Stimulated activated CD8-positive, alpha-beta memory T cell treated with anti-CD3 and anti-CD28 coated beads, Interleukin-12 subunit alpha, Interleukin-12 subunit beta, amount 100 ng/mL, for 4 hours (primary cell): ENCODE data around the gene KLHDC3.
"Not testable (repeated sequence)": the region's sequence is repeated elsewhere in the genome, so short reads cannot be mapped to it uniquely, and the experiment has no call there.

Experiments used
- DNase-seq: peaks from one replicate; pipeline ENCODE4 v3.0.0-alpha.2; 2020; ENCODE audit warnings: low read depth

KLHDC3 gene

GRCh38 chr6:42988486-42989020 lies 25.5 kb upstream of the KLHDC3 start:
- DNase-seq = no peak

DNA sequence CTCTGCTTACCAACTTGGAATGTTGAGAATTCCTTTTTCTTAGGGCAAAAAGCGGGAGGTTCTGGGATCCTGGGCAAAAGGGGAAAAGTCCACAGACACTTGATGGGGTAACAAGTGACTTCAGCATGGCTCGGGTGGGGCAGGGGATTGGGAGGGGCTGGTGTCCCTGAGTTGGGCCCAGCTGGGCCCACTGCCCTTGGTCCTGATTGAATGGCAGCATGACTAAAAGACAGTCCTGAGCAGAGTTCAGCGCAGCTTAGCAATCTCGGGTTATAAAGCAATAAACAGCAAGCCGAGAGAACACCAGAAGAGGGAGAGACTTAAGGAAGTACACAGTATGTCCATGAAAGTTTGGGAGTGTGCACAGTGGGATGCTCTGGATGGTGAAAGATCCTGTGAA lies 24.1 kb upstream of the KLHDC3 start:
- DNase-seq = no peak

GRCh38 chr6:42993445-42993844 lies 20.6 kb upstream of the KLHDC3 start:
- DNase-seq = no peak

GRCh38 chr6:42996513-42996912 lies 17.5 kb upstream of the KLHDC3 start:
- no peak for DNase-seq

DNA sequence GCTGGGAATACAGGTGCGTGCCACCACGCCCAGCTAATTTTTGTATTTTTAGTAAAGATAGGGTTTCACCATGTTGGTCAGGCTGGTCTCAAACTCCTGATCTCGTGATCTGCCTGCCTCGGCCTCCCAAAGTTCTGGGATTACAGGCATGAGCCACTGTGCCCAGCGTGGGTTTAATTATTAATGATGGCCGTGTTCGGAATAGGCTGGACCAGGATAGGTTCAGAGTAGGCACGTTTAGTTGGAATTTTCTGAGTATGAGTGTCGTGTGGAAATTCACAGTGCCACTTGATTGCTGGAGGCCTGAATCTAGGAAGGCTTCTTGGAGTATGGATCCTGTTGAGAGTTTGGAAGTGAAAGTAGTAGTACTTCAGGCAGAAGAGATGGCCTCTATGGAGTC lies 15.8 kb upstream of the KLHDC3 start:
- DNase-seq = not testable (repeated sequence)

GRCh38 chr6:43001843-43002242 lies 12.2 kb upstream of the KLHDC3 start:
- no peak for DNase-seq

GRCh38 chr6:43005844-43006243 lies 8.2 kb upstream of the KLHDC3 start:
- no peak for DNase-seq

- no peak for DNase-seq
These were observed 7.8 kb upstream of the KLHDC3 start for GRCh38 chr6:43006251-43006650.

DNA sequence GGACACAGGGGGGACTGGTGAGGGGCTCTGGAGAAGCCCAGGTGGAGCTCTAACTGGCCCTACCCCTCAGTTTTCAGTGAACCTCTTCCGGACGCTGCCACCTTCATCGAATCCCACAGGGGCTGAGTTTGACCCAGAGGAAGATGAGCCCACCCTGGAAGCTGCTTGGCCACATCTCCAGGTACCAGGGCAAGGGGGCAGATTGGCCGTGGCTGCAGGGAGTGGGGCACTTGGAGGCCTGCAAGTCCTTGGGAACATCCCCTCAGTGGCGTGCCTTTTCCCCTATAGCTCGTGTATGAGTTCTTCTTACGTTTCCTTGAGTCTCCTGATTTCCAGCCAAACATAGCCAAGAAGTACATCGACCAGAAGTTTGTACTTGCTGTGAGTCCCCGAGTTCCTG lies 6.9 kb upstream of the KLHDC3 start:
- DNase-seq = no peak

GRCh38 chr6:43009124-43009523 lies 4.9 kb upstream of the KLHDC3 start:
- DNase-seq = no peak

DNA sequence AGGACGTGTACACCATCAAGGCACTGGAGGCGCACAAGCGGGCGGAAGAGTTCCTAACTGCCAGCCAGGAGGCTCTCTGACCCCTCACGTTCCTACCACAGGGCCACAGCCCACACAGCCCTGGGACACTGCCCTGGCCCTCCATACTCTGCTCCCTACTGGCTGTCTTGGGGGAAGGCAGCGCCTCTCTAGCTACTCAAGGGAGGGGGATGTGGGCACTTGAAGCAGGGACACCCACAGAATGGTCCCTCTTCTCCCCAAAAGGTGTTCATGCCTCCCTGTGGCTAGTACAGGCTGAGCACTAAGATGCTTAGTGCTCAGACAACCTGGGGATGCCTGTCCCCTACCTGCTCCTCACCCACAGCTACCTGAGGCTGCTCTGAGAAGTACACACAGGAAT lies 2.8 kb upstream of the KLHDC3 start:
- DNase-seq = no peak

GRCh38 chr6:43012364-43012763 lies 1.7 kb upstream of the KLHDC3 start:
- DNase-seq = no peak

DNA sequence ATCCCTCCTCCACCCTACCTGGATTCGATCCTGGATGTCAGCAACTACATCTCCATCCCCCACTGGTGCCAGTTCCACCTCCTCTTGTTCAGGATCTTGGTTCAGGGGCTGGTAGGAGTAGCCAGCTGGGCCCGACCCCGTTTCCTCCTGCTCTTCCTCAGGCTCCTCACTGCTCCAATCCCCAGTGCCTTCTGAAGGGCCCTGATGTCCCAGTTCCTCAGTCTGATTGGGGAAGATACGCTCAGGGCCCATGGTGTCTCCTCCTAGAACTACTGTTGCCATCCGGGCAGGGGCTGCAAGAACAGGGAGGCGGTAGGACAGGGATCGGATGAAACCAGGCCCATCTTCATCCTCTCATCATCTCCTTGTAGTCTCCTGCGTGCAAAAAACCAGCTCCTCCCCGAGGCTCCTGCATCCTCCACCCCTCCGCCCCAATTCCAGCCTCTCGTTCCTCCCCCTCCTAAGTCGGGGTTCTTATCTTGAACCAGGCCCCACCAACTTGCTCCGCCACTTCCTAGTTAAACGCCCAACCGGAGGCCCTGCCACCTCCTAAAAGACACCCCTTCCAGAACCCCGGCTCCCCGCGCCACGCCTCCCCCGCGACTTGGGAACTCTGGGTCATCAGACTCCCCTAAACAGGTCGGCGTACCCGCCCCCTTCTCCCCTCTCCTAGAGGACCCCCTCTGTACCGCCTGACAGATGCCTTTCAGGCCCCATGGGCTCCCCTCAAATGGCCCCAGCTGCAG lies 779 bp upstream of the KLHDC3 start:
- DNase-seq = no peak

DNA sequence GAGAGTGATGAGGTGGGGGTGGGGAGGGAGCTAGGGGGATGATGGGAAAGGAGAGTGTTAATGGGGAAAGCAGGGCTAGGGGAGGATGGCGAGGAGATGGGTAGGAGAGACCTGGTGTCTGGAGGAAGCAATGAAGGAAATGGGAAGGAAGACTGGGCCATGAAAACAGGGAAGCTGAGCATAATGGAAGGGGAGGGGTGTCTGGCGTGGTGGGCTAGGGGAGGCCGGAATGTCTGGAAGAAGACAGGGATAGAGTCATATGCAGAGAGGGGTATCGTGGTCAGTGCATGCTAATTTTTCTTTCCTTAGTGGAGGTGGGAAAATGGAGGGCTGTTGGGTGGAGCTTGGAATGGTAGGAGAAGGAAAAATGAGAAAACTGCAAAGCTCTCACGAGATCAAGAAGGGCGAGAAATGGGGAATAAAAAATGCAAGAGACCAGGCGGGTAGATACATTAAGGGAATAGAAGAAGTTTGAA lies 423 bp downstream of the KLHDC3 start:
- no peak for DNase-seq

DNA sequence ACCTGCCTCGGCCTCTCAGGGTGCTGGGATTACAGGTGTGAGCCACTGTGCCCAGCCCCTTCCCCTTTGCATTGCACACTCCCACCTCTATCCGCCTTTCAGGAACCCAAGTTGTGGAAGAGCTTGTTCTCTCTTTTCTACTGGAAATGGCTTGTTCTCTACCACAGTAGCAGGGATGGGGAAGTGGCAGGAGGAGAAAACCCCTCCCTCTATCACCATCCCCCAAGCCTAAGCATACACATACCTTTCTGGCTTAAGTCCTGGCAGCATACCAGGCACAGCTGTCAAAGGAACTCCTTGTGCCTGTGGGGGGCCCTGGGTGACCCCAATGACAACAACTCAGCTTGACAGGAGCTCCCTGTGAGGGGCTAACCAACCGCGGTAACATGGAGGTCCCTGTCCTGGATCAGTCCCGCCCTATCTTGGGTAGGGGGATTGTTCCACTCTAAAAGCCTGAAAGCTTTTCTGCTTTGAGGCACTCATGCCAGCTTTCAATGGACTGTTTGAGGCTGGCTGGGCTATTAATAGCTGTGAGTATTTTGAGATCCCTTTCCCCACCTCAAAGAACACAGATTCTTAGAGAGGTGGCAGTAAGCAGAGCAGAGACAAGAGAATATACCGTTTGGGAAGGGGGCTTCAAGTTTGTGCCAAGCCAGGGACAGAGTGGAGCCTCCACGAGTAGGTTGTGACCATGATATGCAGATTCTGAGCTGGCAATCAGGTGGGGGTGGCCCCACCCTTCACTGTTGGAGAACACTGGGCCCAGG lies 2.3 kb downstream of the KLHDC3 start:
- DNase-seq = no peak

DNA sequence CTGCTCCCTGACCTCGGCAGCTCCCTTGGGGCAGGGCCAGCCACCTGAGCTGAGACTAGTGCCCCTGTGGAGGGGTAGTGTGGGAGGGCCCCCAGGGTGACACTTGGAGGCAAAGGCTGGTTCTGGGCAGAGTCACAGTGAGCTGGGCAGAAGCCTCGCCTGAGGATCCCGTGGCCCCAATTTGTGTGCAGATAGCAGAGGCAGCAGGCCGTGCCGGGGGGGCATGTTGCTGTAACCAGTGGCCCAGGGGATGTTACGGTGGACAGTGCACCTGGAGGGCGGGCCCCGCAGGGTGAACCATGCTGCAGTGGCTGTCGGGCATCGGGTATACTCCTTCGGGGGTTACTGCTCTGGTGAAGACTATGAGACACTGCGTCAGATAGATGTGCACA lies 2.9 kb downstream of the KLHDC3 start:
- no peak for DNase-seq

DNA sequence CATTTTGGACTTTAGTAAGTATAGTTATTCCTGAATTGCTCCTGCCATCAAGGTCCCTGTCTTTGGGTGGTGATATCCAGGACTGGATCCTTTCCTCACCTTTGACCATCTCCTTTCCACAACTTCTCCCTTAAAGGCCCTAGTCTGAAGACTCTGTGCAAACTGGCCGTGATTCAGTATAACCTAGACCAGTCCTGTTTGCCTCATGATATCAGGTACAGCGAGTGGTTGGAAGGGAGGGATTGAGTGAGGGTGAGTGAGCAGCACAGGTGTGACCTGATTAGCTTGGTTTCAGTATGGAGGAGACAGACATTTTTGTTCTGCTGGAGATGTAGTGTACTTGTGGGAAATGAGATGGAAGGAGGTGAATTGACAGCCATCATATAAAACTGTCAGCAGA lies 5.1 kb downstream of the KLHDC3 start:
- DNase-seq = no peak

GRCh38 chr6:43020052-43020705 lies 6.1 kb downstream of the KLHDC3 start:
- no peak for DNase-seq

- DNase-seq = no peak
These were observed 6.8 kb downstream of the KLHDC3 start for GRCh38 chr6:43020847-43021246.

- peak; percentile 54 for DNase-seq
These were observed 7.4 kb downstream of the KLHDC3 start, which contains the start of gene RRP36 for GRCh38 chr6:43021270-43022047. Gene RRP36 (plus strand): TSS chr6:43021623. CDS start chr6:43021655, 32 bp downstream.

GRCh38 chr6:43024436-43024835 lies 10.4 kb downstream of the KLHDC3 start:
- no peak for DNase-seq

- DNase-seq = no peak
These were observed 12.3 kb downstream of the KLHDC3 start for GRCh38 chr6:43026365-43026764.
